Large intestine (tissue), 3 donors: ENCODE measurements around the gene AUTS2. TPM values are rescaled to one million over a fixed set of nuclear protein-coding genes. Genes with fewer than 3 reads are reported as not detected.

ENCODE experiments used
- DNase-seq, 2 donors: peaks; one replicate each; pipeline versions ENCODE4 v3.0.0 to v3.0.0-alpha.2; 2013
- H3K27ac ChIP-seq: one replicate; pipeline ENCODE4 v1.5.1; 2013; ENCODE audit warnings: low read length
- H3K27me3 ChIP-seq: 2 replicates; pipeline ENCODE4 v1.6.1; 2013; ENCODE audit warnings: low read length; ENCODE audit not compliant: control insufficient read depth, insufficient read depth
- H3K36me3 ChIP-seq: 2 replicates; pipeline ENCODE4 v1.6.1; 2013; ENCODE audit warnings: low read length; ENCODE audit not compliant: control insufficient read depth, insufficient read depth
- H3K4me1 ChIP-seq: one replicate; pipeline ENCODE4 v1.6.1; 2013; ENCODE audit warnings: low read length; ENCODE audit not compliant: control insufficient read depth, insufficient read depth
- H3K4me3 ChIP-seq: one replicate; pipeline ENCODE4 v1.5.1; 2013; ENCODE audit warnings: low read length
- H3K9me3 ChIP-seq: one replicate; pipeline ENCODE4 v1.6.1; 2013; ENCODE audit warnings: mild to moderate bottlenecking, low read depth, low read length, moderate library complexity; ENCODE audit not compliant: control insufficient read depth
- WGBS: methylation state at CpG from one replicate; pipeline ENCODE4 v1.1.5; 2013; ENCODE audit warnings: low lambda C conversion rate; ENCODE audit not compliant: insufficient coverage; 5-methylcytosine and 5-hydroxymethylcytosine counted together
- polyA plus RNA-seq: library from polyadenylated mRNA; unstranded; fragments of 120-200 nt; gene quantifications from one replicate; pipeline ENCODE4 v1.2.1, GENCODE V29; 2013

The AUTS2 gene
- polyA plus RNA-seq, 1 donor, result 51.3 TPM

DNA sequence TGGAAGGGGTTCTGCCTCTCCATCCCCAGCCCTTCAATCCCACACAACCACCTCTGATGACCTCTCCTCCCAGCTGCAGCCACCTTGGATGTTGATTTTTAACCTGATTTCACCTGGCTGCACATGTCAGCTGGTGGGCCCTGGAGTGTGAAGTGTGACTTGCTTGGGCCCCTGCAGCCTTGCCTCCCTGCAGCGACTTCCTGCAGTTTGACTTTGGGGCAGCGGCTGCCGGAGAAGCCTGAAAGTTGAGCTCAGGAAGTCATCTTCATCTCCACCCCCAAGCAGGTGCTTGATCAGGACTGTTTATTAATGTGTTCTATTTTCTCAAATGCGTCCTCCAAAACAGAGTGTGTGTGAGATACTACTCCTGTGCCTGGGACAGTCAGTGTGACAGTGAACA, 858.4 kb downstream of the AUTS2 start:
- no CpG with 5 or more reads among the region's 4 CpGs for WGBS
- Histone ChIP-seq H3K27me3 (no peaks in the 10 kb centered on the region), H3K36me3 (no peaks in the 10 kb centered on the region), H3K27ac (no peak overlapping the region), H3K4me3 (no peak overlapping the region), H3K9me3 (no peaks in the 10 kb centered on the region), H3K4me1 (peaks cover 19% of the 10 kb centered on the region)
- DNase-seq, result no peak

DNA sequence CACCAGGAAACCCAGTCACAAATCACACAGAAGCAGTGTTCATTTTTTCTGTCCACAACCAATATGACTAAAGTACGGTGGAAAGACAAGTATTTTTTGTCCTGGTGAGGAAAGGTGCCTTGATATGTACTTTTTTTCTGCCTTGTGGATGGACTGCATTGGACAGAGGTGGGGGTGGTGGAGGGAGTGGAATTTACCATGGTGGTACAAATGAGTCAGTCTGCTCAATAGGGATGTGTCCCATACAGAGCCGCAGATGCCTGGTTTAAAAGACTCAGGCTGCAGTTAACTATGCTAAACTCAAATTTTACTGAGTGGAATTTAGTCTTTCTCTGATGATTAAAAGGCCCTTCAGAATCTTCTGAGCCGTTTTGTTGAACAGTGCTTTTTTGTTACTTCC, 859.2 kb downstream of the AUTS2 start:
- WGBS, result no CpG with 5 or more reads among the region's 3 CpGs
- no peak overlapping the region for H3K27ac ChIP-seq

DNA sequence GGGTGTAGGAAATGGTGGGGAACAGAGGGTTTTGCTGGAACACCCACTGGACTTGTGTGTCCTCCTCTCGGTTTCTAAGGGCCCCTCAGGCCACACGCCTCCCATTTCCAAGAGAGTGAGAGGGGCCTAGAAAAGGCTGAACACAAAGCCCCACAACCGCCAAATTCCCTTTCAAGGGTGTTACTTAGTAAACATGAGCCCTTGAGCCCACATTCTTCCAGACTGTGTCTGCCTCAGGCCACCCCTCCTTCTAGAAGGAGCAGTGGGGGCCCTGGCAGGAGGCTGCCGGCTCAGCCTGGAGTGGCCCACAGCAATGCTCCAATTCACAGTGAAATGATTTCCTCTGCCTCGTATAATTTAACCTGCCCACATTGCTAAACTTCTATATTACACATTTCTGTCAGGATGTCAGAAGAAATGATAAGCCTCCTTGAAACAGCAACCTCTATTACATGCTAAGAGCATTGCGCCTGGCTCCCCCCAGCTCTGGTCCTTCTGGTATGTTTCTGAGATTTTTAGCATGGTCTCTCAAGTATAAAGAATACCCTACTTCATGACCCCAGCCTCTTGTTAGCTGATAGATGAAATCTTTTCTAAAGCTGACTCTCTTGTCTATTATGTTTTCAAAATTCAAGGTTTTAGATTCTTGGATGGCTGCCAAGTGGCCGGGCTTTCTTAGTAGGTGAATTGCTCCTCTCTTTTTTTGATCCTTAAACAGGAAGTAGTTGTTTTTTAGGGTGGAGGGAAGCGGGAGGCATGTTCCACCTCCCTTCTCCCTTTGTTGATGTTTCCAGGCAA, 859.8 kb downstream of the AUTS2 start:
- WGBS, result 40% methylated on average over 1 of the region's 8 CpGs
- Histone ChIP-seq H3K36me3 (no peaks in the 10 kb centered on the region), H3K27ac (no peak overlapping the region), H3K27me3 (no peaks in the 10 kb centered on the region), H3K4me1 (peaks cover 22% of the 10 kb centered on the region), H3K4me3 (no peak overlapping the region), H3K9me3 (no peaks in the 10 kb centered on the region)
- peak in 1 of 2 donors; percentile 36 for DNase-seq

More for the DNA sequence above, 859.2 kb downstream of the AUTS2 start:
- Histone ChIP-seq H3K9me3 (no peaks in the 10 kb centered on the region), H3K36me3 (no peaks in the 10 kb centered on the region), H3K27me3 (no peaks in the 10 kb centered on the region), H3K4me3 (no peak overlapping the region), H3K4me1 (peaks cover 19% of the 10 kb centered on the region)
- no peak for DNase-seq

DNA sequence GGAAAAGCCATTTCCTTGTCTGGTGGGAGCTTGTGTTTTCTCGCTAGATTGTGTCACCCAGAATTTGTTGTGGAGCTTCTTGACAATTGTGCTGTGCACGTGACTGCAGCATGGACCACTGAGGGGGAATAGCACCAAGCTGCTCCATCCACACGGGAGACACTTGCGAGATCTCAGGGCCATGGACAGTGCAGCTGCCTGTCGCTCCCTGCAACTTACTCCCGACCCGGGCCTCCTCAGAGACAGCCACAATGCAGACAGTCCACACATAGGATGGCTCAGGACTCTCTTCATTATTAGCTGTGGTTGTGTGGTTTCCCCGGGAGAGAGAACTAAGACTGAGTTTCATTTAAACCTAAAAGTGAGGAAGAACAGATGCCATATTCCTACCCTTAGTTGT, 860.5 kb downstream of the AUTS2 start:
- no peak for DNase-seq
- peaks cover 28% of the 10 kb centered on the region for H3K4me1 ChIP-seq
- H3K27me3 ChIP-seq, result no peaks in the 10 kb centered on the region
- H3K36me3 ChIP-seq, result no peaks in the 10 kb centered on the region
- H3K4me3 ChIP-seq, result no peak overlapping the region
- no peaks in the 10 kb centered on the region for H3K9me3 ChIP-seq
- no peak overlapping the region for H3K27ac ChIP-seq
- no CpG with 5 or more reads among the region's 8 CpGs for WGBS

DNA sequence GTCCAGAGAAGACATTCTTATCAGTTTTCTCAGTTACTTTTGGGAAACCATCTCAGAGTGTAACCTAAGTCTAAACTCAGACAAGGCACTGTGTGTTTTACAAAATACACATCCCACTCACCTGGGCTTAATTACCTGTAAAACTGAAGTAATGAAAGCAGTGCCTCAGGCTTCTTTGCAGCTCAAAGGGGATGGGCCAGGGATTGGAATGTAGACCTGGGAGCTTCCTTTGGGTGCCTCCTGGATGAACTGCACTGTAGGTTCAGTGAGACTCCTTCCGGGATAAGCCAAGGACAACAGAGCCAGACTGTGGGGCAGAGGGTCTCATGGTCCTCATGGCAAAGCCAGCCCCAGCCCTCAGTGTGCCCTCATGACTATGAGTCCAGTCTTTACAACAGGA, 861.3 kb downstream of the AUTS2 start:
- peaks cover 36% of the 10 kb centered on the region for H3K4me1 ChIP-seq
- whole genome bisulfite sequencing, result no CpG with 5 or more reads among the region's 1 CpG
- DNase-seq, result peak; percentile 13 to 44
- no peaks in the 10 kb centered on the region for H3K36me3 ChIP-seq
- H3K9me3 ChIP-seq, result no peaks in the 10 kb centered on the region
- H3K27me3 ChIP-seq, result no peaks in the 10 kb centered on the region
- H3K4me3 ChIP-seq, result no peak overlapping the region
- H3K27ac ChIP-seq, result peak overlapping the region; percentile 23

DNA sequence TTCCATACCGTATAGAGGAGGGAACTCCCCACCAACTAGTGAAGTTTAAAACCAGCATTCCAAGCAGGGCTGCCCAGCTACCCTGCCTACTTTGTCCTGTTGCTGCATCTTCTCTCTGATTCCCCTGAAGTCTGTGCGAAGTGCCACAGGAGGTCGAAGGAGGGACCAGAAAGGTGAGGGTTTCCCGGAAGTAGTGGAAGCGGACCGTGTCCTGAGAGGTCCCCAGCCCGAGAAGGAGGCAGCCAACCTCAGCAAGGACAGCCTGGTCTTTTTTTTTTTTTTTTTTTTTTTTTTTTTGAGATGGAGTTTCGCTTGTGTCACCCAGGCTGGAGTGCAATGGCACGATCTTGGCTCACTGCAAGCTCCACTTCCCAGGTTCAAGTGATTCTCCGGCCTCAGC, 861.8 kb downstream of the AUTS2 start:
- WGBS, result no CpG with 5 or more reads among the region's 10 CpGs
- H3K36me3 ChIP-seq, result no peaks in the 10 kb centered on the region
- peaks cover 36% of the 10 kb centered on the region for H3K4me1 ChIP-seq
- H3K9me3 ChIP-seq, result no peaks in the 10 kb centered on the region
- no peak overlapping the region for H3K4me3 ChIP-seq
- DNase-seq, result no peak
- no peak overlapping the region for H3K27ac ChIP-seq
- H3K27me3 ChIP-seq, result no peaks in the 10 kb centered on the region

DNA sequence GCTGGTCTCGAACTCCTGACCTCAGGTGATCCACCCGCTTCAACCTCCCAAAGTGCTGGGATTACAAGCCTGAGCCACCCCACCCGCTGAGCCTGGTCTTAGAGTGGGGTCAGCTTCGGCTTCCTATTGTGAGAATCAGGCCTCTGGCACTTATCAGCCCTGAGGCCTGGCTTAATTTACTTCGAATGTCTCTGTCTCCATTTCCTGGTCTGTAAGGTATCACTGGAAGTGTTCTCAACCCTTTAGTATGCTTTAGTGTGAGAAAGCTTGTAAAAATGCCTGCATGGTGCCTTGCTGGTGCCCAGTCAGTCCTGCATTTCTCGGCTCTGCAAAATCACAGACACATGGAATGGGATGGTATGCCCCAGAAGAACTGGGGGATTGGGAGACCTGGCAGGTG, 862.3 kb downstream of the AUTS2 start:
- no peaks in the 10 kb centered on the region for H3K36me3 ChIP-seq
- no CpG with 5 or more reads among the region's 6 CpGs for WGBS
- no peak for DNase-seq
- H3K9me3 ChIP-seq, result no peaks in the 10 kb centered on the region
- no peak overlapping the region for H3K4me3 ChIP-seq
- H3K27ac ChIP-seq, result no peak overlapping the region
- no peaks in the 10 kb centered on the region for H3K27me3 ChIP-seq
- peaks cover 36% of the 10 kb centered on the region for H3K4me1 ChIP-seq

DNA sequence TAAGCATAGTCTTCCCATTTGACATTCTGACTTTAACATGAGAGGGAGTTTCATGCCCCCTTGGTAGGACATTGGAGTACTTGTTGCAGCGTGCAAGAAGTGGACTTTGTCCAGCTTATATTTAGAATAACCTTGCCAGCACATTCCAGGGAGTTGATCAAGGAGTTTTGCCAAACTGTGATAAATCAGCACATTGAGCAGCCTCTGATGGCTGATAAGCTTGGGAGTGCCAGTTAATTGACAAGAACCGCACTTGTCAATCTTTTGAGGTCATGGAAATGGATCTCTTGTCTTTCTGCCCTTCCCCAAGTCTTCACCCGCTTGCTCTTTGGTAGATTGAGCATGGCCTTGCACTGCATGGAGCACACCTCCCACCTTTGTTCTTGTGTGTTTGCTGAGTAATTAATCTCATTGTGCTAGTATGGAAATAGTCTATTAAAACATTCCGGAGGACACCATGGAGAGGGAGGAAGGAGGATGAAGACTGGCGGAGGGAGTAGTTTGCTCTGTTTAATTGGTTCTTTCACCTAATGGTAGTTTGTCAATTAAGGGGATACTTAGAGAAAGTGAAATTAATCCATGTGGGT, 865.2 kb downstream of the AUTS2 start:
- peak overlapping the region; percentile 60 for H3K27ac ChIP-seq
- no peaks in the 10 kb centered on the region for H3K27me3 ChIP-seq
- peaks cover 33% of the 10 kb centered on the region for H3K4me1 ChIP-seq
- WGBS, result 20% methylated on average over 1 of the region's 5 CpGs
- peak; percentile 62 to 69 for DNase-seq
- no peak overlapping the region for H3K4me3 ChIP-seq
- H3K9me3 ChIP-seq, result no peaks in the 10 kb centered on the region
- H3K36me3 ChIP-seq, result no peaks in the 10 kb centered on the region

DNA sequence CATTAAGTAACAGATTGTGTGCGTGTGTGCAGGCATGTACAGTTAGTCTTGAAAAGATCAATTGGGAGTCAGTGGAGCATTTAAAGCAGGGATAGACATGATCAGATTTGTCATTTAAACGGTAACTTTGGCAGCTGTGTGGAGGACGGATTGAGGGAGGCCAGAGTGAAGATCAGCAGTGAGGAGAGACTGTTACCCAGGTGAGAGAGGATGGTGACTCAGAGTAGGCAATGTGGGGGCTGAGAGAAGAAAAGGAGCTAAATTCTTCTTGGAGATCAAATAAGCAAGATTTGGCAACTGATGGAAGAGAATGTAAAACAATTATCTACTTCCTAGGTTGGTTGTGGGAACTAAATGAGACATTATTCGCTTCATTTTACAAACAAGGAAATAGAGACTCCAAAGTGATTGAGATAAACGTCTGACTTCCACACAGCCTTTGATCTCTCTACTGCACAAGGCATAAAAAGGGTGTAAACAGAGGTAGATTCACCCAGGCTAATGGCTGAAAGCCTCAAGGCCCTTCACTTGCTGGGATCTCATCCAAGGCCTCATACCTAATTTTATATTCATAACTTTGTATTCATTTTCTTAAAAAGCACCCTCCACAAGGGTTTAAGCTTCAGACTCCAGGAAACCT, 868.6 kb downstream of the AUTS2 start:
- Histone ChIP-seq H3K27ac (peak overlapping the region; percentile 10), H3K4me3 (no peak overlapping the region), H3K36me3 (no peaks in the 10 kb centered on the region), H3K27me3 (no peaks in the 10 kb centered on the region), H3K4me1 (peaks cover 21% of the 10 kb centered on the region), H3K9me3 (no peaks in the 10 kb centered on the region)
- WGBS, result 51% methylated on average over 5 of the region's 5 CpGs
- peak; percentile 13 to 65 for DNase-seq

DNA sequence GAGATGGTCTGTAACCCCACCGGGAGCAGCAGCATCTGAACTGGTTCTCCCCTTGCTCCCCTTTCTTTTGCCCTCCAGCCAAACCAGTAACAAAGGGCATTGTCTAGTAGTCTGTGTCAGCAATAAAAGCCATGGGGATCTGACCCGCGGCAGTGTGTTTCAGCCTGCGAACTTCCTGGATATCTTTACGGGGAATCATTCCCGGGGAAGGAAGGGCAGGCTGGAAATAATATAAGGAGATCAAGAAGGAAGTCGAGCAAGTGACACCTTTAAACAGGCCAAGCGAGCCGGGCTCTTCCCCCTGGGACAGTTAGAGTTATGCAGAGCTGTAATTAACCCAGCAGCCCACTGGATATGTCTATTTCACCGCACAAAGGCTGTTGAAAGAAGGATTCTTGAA, 872.5 kb downstream of the AUTS2 start:
- DNase-seq, result peak in 1 of 2 donors; percentile 11
- WGBS, result no CpG with 5 or more reads among the region's 10 CpGs
- no peak overlapping the region for H3K27ac ChIP-seq
- peaks cover 5% of the 10 kb centered on the region for H3K4me1 ChIP-seq
- no peak overlapping the region for H3K4me3 ChIP-seq
- H3K36me3 ChIP-seq, result no peaks in the 10 kb centered on the region
- H3K27me3 ChIP-seq, result no peaks in the 10 kb centered on the region
- H3K9me3 ChIP-seq, result no peaks in the 10 kb centered on the region
